ENCODE measurements around the gene CNPY1. TPM values are rescaled to one million over a fixed set of nuclear protein-coding genes. Genes with fewer than 3 reads are reported as not detected.

CNPY1 gene
- total RNA-seq, 4 donors from 2014 or later, result not detected

- Histone ChIP-seq H3K4me3 (peak overlapping the region in 1 of 4 donors; percentile 17), H3K9me3 (no peaks in the 10 kb centered on the region), H3K36me3 (no peaks in the 10 kb centered on the region), H3K4me1 (peaks cover 11 to 20% (median 15%) of the 10 kb centered on the region in 4 donors), H3K27ac (no peak overlapping the region), H3K27me3 (peaks cover 100% of the 10 kb centered on the region)
- in situ Hi-C loops (cut with MboI; ENCODE audit: low pct_ligation_motif_present in 1 of 4, low pct_unique_long_range_greater_than_20kb in 1 of 4, low sequenced_read_pairs in 3 of 4), result no loop called here
- no peak for DNase-seq
- no peak for TF ChIP-seq EP300 (IDR thresholded peaks at IDR 0.05; ENCODE audit: low read depth)
- TF ChIP-seq, protein P1, sequence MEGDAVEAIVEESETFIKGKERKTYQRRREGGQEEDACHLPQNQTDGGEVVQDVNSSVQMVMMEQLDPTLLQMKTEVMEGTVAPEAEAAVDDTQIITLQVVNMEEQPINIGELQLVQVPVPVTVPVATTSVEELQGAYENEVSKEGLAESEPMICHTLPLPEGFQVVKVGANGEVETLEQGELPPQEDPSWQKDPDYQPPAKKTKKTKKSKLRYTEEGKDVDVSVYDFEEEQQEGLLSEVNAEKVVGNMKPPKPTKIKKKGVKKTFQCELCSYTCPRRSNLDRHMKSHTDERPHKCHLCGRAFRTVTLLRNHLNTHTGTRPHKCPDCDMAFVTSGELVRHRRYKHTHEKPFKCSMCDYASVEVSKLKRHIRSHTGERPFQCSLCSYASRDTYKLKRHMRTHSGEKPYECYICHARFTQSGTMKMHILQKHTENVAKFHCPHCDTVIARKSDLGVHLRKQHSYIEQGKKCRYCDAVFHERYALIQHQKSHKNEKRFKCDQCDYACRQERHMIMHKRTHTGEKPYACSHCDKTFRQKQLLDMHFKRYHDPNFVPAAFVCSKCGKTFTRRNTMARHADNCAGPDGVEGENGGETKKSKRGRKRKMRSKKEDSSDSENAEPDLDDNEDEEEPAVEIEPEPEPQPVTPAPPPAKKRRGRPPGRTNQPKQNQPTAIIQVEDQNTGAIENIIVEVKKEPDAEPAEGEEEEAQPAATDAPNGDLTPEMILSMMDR (IDR thresholded peaks at IDR 0.05), result no peak
- no peak for TF ChIP-seq POLR2A (IDR thresholded peaks at IDR 0.05)
- TF ChIP-seq POLR2AphosphoS5 (IDR thresholded peaks at IDR 0.05), result no peak
- 10% methylated on average over 53 of the region's 70 CpGs; no CpG with 5 or more reads in 1 of the 2 donors for WGBS, 2 donors (ENCODE audit: low coverage in 1 of 2)
- intact Hi-C loops (cut with DNase I; ENCODE audit: low total_unique reads), result no loop called here
Observed at GRCh38 chr7:155467846-155468784, 78.2 kb downstream of the CNPY1 start.

DNA sequence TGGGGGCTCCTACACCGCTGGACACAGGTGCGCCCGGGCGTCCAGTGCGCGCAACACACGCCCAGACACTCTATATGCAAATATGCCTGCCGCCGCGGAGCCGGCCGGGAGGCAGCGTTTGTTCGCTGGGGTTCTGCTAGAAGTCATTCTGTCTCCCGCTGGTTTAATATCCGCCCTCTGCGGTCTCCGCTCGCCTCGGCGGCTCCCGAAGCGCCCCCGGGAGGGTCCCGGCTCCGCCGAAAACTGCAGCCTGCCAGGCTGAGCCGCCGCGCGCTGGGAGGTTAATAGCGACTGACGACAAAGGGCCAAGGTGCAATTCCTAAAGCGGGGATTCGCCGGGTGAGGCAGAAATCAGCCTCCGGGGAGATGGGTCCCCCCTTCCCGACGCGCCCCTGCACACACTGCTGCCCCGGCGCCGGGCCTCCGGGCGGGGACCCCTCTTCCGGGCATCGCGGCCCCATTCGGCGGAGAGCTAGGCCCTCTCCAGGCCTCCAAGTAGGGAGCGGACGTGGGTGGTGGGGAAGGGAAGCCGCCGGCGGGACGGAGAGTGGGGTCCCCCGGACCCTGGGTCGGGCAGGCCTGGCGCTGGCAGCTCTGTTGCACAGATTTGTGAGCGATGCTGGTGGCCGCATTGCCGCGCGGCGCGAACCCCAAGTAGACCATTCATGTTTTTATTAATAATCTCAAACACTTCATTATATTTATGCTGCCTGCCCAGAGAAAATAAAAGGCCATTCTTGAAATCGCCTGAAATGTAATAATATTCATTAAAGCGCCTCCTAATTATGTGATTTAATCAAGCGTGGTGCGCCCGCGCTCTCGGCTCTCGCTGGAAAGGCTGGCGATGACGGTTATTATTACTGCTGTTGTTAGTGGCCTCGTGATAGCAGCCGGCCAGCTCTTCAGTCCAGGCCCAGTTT lies 79.3 kb downstream of the CNPY1 start:
- H3K9me3 ChIP-seq, result no peaks in the 10 kb centered on the region
- no peaks in the 10 kb centered on the region for H3K36me3 ChIP-seq
- H3K27me3 ChIP-seq, result peaks cover 100% of the 10 kb centered on the region
- no peak for DNase-seq
- no peak overlapping the region for H3K27ac ChIP-seq
- no peak for TF ChIP-seq POLR2A (IDR thresholded peaks at IDR 0.05)
- TF ChIP-seq EP300 (IDR thresholded peaks at IDR 0.05; ENCODE audit: low read depth), result no peak
- TF ChIP-seq, protein P1 (IDR thresholded peaks at IDR 0.05), result no peak
- in situ Hi-C loops (cut with MboI; ENCODE audit: low pct_ligation_motif_present in 1 of 4, low pct_unique_long_range_greater_than_20kb in 1 of 4, low sequenced_read_pairs in 3 of 4) (no loop called here), intact Hi-C loops (cut with DNase I; ENCODE audit: low total_unique reads) (no loop called here)
- 10% methylated on average over 67 of the region's 78 CpGs; no CpG with 5 or more reads in 1 of the 2 donors for WGBS, 2 donors (ENCODE audit: low coverage in 1 of 2)
- H3K4me3 ChIP-seq, result peak overlapping the region in 1 of 4 donors; percentile 5
- peaks cover 11 to 20% (median 15%) of the 10 kb centered on the region in 4 donors for H3K4me1 ChIP-seq

DNA sequence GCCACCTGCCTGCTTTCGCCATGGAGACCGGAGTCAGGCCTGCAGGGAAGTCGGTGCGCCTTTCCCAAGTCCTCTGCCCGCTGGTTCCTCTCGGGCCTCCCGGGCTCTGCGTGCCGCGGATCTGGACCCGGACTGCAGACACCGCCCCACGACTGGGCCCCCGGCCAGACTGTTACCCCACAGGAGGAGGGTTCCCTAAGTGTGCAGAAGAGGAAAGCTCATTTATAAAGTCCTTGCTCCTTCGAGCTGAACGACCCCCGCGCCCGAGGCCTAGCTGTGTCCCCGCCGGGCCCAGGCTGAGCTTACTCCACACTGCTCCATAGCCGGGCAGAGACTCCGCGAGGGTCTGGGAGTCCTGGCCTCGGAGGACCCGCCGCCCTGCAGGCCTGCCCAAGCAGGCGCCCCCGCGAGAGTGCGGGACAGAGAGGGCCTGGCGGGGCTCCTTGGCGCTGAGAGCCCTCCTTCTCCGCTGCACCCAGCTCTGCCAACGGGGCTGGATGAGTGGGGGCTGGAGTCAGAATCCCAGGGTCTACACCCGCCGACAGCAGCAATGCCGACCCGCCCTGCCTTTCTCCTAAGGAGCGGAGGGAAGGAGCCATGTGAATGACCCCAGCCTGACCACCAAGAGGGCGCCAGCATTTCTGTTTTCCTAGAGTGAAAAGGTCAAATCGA lies 80.1 kb downstream of the CNPY1 start:
- no peaks in the 10 kb centered on the region for H3K9me3 ChIP-seq
- no peaks in the 10 kb centered on the region for H3K36me3 ChIP-seq
- H3K27me3 ChIP-seq, result peaks cover 100% of the 10 kb centered on the region
- intact Hi-C loops (cut with DNase I; ENCODE audit: low total_unique reads), result no loop called here
- H3K27ac ChIP-seq, result no peak overlapping the region
- peak overlapping the region in 1 of 4 donors; percentile 5 for H3K4me3 ChIP-seq
- no peak for TF ChIP-seq POLR2A (IDR thresholded peaks at IDR 0.05)
- TF ChIP-seq POLR2AphosphoS5 (IDR thresholded peaks at IDR 0.05), result no peak
- TF ChIP-seq, protein P1 (IDR thresholded peaks at IDR 0.05), result no peak
- TF ChIP-seq EP300 (IDR thresholded peaks at IDR 0.05; ENCODE audit: low read depth), result no peak
- 9% methylated on average over 27 of the region's 42 CpGs; no CpG with 5 or more reads in 1 of the 2 donors for WGBS, 2 donors (ENCODE audit: low coverage in 1 of 2)
- in situ Hi-C loops (cut with MboI; ENCODE audit: low pct_ligation_motif_present in 1 of 4, low pct_unique_long_range_greater_than_20kb in 1 of 4, low sequenced_read_pairs in 3 of 4), result no loop called here
- DNase-seq, result no peak
- H3K4me1 ChIP-seq, result peaks cover 11 to 20% (median 15%) of the 10 kb centered on the region in 4 donors
